ENCODE measurements around the gene PLA2G15. TPM values are rescaled to one million over a fixed set of nuclear protein-coding genes. Genes with fewer than 3 reads are reported as not detected.

PLA2G15 gene
- total RNA-seq, 2 donors from 2014 or later = 11.6 to 11.8 TPM

GRCh38 chr16:68227183-68227793 lies 17.9 kb upstream of the PLA2G15 start:
- ATAC-seq = peak in 1 of 2 donors; percentile 36
- Mint-ChIP-seq H3K4me1 (ENCODE audit: low read depth in 2 of 2) (peaks cover 12 to 20% of the 10 kb centered on the region in 2 donors), H3K36me3 (no peaks in the 10 kb centered on the region), H3K27me3 (no peaks in the 10 kb centered on the region), H3K4me3 (no peak overlapping the region), H3K9me3 (no peaks in the 10 kb centered on the region), H3K27ac (peak overlapping the region; percentile 71 to 80)
- no peak for DNase-seq (ENCODE audit: low spot score)

- Mint-ChIP-seq H3K36me3 (no peaks in the 10 kb centered on the region), H3K27me3 (no peaks in the 10 kb centered on the region), H3K4me3 (peak overlapping the region; percentile 25), H3K4me1 (ENCODE audit: low read depth in 2 of 2) (peaks cover 12 to 20% of the 10 kb centered on the region in 2 donors), H3K9me3 (no peaks in the 10 kb centered on the region), H3K27ac (peak overlapping the region; percentile 71 to 80)
- ATAC-seq = no peak
- no peak for DNase-seq (ENCODE audit: low spot score)
These were observed 17.2 kb upstream of the PLA2G15 start for GRCh38 chr16:68227850-68228553.

GRCh38 chr16:68228652-68229051 lies 16.5 kb upstream of the PLA2G15 start:
- peak overlapping the region in 1 of 2 donors; percentile 59 for H3K27ac Mint-ChIP-seq
- H3K27me3 Mint-ChIP-seq = no peaks in the 10 kb centered on the region
- H3K4me3 Mint-ChIP-seq = no peak overlapping the region
- H3K36me3 Mint-ChIP-seq = no peaks in the 10 kb centered on the region
- peaks cover 18 to 24% of the 10 kb centered on the region in 2 donors for H3K4me1 Mint-ChIP-seq (ENCODE audit: low read depth in 2 of 2)
- ATAC-seq = no peak
- no peak for DNase-seq (ENCODE audit: low spot score)
- no peaks in the 10 kb centered on the region for H3K9me3 Mint-ChIP-seq

- Mint-ChIP-seq H3K27me3 (no peaks in the 10 kb centered on the region), H3K9me3 (no peaks in the 10 kb centered on the region), H3K4me1 (ENCODE audit: low read depth in 2 of 2) (peaks cover 20 to 25% of the 10 kb centered on the region in 2 donors), H3K4me3 (no peak overlapping the region), H3K36me3 (no peaks in the 10 kb centered on the region), H3K27ac (peak overlapping the region; percentile 59 to 73)
- ATAC-seq = peak in 1 of 2 donors; percentile 55
- no peak for DNase-seq (ENCODE audit: low spot score)
These were observed 15.6 kb upstream of the PLA2G15 start for GRCh38 chr16:68229431-68230175.

- no peak for ATAC-seq
- Mint-ChIP-seq H3K27ac (no peak overlapping the region), H3K4me1 (ENCODE audit: low read depth in 2 of 2) (peaks cover 23 to 27% of the 10 kb centered on the region in 2 donors), H3K9me3 (no peaks in the 10 kb centered on the region), H3K36me3 (no peaks in the 10 kb centered on the region), H3K27me3 (no peaks in the 10 kb centered on the region), H3K4me3 (no peak overlapping the region)
- no peak for DNase-seq (ENCODE audit: low spot score)
These were observed 15.0 kb upstream of the PLA2G15 start for GRCh38 chr16:68230176-68230571.

GRCh38 chr16:68230956-68231355 lies 14.2 kb upstream of the PLA2G15 start:
- no peak for DNase-seq (ENCODE audit: low spot score)
- no peak for ATAC-seq
- H3K36me3 Mint-ChIP-seq = no peaks in the 10 kb centered on the region
- no peaks in the 10 kb centered on the region for H3K27me3 Mint-ChIP-seq
- H3K27ac Mint-ChIP-seq = peak overlapping the region in 1 of 2 donors; percentile 8
- no peaks in the 10 kb centered on the region for H3K9me3 Mint-ChIP-seq
- no peak overlapping the region for H3K4me3 Mint-ChIP-seq
- peaks cover 23 to 27% of the 10 kb centered on the region in 2 donors for H3K4me1 Mint-ChIP-seq (ENCODE audit: low read depth in 2 of 2)

- ATAC-seq = no peak
- Mint-ChIP-seq H3K36me3 (no peaks in the 10 kb centered on the region), H3K27me3 (no peaks in the 10 kb centered on the region), H3K4me1 (ENCODE audit: low read depth in 2 of 2) (peaks cover 26 to 31% of the 10 kb centered on the region in 2 donors), H3K4me3 (no peak overlapping the region), H3K27ac (no peak overlapping the region), H3K9me3 (no peaks in the 10 kb centered on the region)
- DNase-seq (ENCODE audit: low spot score) = no peak
These were observed 13.6 kb upstream of the PLA2G15 start for GRCh38 chr16:68231384-68232136.

- Mint-ChIP-seq H3K36me3 (no peaks in the 10 kb centered on the region), H3K4me1 (ENCODE audit: low read depth in 2 of 2) (peaks cover 28 to 31% of the 10 kb centered on the region in 2 donors), H3K27ac (no peak overlapping the region), H3K27me3 (no peaks in the 10 kb centered on the region), H3K4me3 (no peak overlapping the region), H3K9me3 (no peaks in the 10 kb centered on the region)
- no peak for ATAC-seq
- DNase-seq (ENCODE audit: low spot score) = no peak
These were observed 12.8 kb upstream of the PLA2G15 start for GRCh38 chr16:68232335-68232734.

GRCh38 chr16:68233085-68233834 lies 11.9 kb upstream of the PLA2G15 start:
- Mint-ChIP-seq H3K9me3 (no peaks in the 10 kb centered on the region), H3K36me3 (no peaks in the 10 kb centered on the region), H3K27me3 (no peaks in the 10 kb centered on the region), H3K4me1 (ENCODE audit: low read depth in 2 of 2) (peaks cover 26 to 31% of the 10 kb centered on the region in 2 donors), H3K4me3 (no peak overlapping the region), H3K27ac (peak overlapping the region in 1 of 2 donors; percentile 2)
- ATAC-seq = no peak
- no peak for DNase-seq (ENCODE audit: low spot score)

GRCh38 chr16:68233835-68234187 lies 11.4 kb upstream of the PLA2G15 start:
- Mint-ChIP-seq H3K27ac (peak overlapping the region in 1 of 2 donors; percentile 2), H3K9me3 (no peaks in the 10 kb centered on the region), H3K36me3 (no peaks in the 10 kb centered on the region), H3K27me3 (no peaks in the 10 kb centered on the region), H3K4me1 (ENCODE audit: low read depth in 2 of 2) (peaks cover 26 to 30% of the 10 kb centered on the region in 2 donors), H3K4me3 (no peak overlapping the region)
- ATAC-seq = no peak
- DNase-seq (ENCODE audit: low spot score) = no peak

- H3K9me3 Mint-ChIP-seq = no peaks in the 10 kb centered on the region
- H3K36me3 Mint-ChIP-seq = no peaks in the 10 kb centered on the region
- H3K4me1 Mint-ChIP-seq (ENCODE audit: low read depth in 2 of 2) = peaks cover 26% of the 10 kb centered on the region in 2 donors
- DNase-seq (ENCODE audit: low spot score) (no peak), ATAC-seq (no peak)
- no peaks in the 10 kb centered on the region for H3K27me3 Mint-ChIP-seq
- peak overlapping the region in 1 of 2 donors; percentile 34 for H3K27ac Mint-ChIP-seq
- H3K4me3 Mint-ChIP-seq = peak overlapping the region; percentile 31
These were observed 10.7 kb upstream of the PLA2G15 start for GRCh38 chr16:68234188-68235107.

Measured in natural killer cell treated with Interleukin-12 subunit alpha and Interleukin-12 subunit beta and Interleukin-15 and Interleukin-18, amount 100 ng/mL, for 72 hours (primary cell).